ELR (cell line): Measurements from ENCODE around the gene UBE2D4.
"Not testable (repeated sequence)": the region's sequence is repeated elsewhere in the genome, so short reads cannot be mapped to it uniquely, and the experiment has no call there.

Experiments
- DNase-seq: peaks from one replicate; pipeline ENCODE4 v3.0.0-alpha.2; 2015; ENCODE audit warnings: low read depth

The UBE2D4 gene

DNA sequence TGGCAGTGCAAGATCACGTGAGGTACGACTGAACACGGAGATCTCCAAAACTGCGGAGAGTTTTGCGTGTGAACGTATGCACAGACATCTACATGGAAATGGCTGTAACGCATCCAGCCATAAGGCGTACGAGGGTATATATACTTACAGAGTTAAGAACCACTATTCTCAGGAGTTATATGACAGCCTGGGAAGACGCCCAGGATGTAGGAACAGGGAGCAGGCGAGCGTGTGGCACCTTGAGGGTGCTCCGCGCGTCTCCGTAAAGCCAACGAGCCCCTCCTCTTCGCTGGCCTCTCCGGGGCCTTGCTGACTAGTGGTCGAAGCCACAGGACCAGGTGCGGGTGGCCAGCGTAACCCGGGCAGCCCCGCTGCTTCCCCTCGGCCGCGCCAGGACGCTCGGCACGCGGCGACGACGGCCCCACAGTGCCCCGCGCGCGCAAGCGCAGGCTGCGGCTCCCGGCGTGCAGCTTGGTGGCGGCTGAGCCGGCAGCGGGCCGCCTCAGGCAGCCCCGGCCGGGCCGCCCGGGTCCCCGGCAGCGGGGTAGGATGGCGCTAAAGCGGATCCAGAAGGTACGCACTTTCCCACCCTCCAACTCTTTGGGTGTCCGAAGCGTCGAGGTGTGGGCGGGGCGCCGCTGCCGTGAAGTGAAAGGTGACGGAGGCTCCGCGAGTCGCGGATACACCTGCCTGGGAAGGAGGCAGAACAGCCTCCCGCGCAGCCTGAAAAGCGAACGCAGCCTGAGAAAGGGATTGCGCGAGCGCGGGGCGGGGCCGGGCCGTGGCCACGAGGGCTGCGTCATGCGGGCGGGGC, at the start of gene UBE2D4:
Gene UBE2D4 (plus strand): TSS at position 453 of the 814 bp plus-strand sequence. CDS start 97 bp downstream, at position 550.
- peak; percentile 86 for DNase-seq

DNA sequence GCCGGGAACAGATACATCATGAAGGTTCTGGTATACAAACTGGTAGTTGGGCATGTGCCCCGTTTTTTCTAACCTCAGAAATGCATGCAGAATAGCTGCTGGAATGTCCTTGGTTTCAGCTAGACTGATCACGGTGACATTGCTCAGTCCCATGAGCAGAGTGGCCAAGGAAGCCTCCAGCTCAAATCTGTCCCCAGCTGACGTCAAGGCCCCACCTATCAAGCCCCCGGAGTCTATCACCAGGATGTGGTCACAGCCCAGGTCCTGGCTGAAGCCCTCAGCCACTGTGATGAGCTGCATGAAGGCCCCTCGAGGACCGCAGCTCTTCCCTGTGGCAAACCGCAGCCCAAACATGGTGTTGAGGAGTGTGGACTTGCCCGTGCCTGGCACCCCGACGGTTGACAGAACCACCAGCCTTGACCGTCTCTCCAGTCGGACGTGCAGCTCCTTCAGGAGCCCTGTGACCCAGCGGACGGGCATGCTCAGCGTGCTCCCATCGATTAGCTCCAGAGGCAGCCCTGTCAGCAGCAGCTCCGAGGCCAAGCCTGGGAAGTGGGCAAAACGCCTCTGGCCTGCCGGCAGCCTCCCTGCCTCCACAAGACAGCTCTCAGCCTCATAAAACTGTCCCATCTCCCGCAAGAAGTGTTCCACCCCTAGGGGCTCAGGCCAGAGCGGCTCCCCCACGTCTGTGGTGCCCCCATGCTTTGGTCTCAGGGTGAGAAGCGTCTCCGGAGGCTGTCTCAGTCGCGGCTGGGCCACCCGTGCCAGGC, 49.1 kb upstream of the UBE2D4 start:
- no peak for DNase-seq

DNA sequence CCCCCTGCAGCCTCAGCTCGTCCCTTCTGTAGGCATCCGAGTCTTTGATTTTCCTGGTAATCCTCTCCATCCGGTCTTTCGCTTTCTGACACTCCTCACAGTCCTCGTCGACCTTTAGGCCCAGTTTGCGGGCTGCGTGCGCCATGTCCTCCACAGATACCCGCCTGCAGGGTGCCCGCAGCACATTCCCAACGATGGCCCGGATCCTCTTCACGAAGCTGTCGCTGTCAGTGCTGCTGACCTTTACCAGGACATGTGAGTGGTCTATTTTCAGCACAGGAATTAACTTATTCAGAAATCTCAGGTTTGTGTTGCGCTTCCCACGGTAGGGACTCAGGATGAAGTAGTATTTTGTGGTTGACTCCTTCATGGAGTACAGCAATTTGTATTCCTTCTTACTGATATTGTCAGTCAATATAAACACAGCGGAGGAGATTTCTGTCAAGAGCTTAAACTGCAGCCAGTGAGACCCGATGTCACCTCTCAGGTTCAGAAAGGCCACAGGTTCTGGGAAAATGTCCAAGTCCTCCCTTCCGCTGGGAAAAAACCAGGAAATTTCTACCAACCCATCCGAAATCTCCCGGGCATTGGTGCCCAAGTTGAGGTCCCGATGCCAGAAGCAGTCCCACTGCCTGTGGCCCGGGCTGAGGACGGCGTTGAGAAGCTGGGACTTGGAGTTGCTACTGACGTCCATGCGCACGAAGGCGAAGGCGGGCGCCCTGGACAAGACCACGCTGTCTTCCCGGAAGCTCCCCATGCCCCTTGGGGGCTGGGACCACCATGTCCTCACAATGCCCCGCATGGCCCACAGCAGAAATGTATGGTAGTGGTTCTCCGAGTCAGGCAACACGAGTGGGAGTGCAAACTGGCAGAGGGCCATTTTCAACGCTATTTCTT, 48.0 kb upstream of the UBE2D4 start:
- no peak for DNase-seq

DNA sequence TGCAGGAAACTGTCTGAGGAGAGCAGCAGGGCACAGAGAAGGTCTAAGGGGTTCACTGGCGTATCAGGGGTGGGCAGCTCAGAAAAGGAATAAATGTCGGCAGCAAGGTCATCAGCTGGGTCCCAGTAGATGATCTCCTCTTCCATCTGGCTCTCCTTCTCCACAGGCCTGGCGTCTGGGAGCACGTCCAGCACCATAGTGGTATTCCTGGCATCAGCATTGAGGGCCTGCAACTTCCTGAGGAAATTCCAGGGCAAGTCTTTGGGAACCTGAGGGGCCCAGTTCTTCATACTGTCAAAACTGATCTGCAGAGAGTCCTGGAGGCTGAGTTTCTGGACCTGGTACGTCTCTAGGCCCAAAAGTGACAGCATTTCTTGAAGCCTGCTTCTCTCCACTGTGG, 47.4 kb upstream of the UBE2D4 start:
- DNase-seq = no peak

DNA sequence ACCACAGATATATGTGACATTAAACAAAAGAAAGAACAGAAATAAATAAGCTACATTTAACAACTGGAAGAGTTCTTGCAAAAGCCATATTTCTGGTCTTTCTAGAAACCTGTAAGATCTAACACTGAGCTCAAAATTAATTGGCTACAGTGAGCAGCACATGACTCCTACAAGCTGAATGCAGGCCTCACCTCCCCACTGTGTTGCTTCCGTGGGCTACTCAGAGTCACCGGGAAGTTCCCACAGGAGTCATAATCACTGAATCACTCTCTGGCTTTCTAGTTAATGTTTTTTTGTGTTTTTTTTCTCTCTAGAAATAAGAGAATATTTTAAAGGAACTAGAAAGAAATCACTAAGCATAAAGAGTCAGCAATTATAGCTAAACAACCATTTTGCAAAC, 46.8 kb upstream of the UBE2D4 start:
- DNase-seq = peak; percentile 94

DNA sequence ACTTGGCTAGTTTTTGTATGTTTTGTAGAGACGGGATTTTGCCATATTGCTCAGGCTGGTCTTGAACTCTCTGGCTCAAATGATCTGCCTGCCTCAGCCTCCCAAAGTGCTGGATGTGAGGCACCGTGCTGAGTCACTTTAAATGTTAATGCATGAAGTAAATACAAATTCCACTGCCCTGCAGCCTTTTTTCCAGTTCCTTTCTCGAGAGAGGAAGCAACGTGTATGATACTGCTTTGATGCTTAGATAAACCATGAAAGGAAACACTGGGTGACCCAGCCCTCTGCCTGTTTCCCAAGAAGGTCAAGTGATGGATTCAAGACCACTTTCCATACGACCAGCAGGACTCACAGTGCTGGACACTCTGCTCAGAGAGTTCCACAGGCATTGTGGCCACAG, 45.6 kb upstream of the UBE2D4 start:
- DNase-seq = peak; percentile 95

DNA sequence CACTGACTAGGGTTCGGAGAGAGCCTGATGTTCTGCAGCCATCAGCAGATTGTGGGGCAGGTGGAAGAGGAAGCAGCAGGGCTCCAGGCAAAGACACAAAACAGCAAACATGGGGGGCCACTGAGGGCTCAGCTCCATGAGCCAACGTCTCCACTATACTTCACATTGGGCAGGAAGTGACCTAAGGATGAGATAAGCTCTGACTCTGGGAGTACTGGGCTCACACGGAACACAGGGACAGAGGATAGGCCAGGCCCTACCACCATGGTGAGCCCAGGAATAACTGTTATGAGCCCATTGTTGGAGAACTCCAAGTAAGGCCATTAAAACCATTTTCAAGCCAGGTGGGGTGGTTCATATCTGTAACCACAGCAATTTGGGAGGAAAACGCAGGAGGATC, 42.0 kb upstream of the UBE2D4 start:
- peak; percentile 82 for DNase-seq

DNA sequence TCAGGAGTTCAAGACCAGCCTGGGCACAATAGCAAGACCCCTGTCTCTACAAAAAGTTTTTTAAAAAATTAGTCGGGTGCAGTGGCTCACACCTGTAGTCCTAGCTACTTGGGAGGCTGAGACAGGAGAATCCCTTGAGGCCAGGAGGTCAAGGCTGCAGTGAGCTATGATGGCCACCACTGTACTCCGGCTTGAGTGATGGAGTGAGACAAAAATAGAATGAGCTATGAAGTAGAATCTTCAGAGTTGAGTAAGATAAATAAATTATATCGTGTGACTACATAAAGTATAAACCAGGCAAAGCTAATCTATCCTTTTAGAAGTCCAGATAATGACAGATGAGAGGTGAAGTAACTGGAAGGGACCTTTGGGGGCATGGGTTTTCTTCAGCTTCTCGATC, 41.6 kb upstream of the UBE2D4 start:
- no peak for DNase-seq

DNA sequence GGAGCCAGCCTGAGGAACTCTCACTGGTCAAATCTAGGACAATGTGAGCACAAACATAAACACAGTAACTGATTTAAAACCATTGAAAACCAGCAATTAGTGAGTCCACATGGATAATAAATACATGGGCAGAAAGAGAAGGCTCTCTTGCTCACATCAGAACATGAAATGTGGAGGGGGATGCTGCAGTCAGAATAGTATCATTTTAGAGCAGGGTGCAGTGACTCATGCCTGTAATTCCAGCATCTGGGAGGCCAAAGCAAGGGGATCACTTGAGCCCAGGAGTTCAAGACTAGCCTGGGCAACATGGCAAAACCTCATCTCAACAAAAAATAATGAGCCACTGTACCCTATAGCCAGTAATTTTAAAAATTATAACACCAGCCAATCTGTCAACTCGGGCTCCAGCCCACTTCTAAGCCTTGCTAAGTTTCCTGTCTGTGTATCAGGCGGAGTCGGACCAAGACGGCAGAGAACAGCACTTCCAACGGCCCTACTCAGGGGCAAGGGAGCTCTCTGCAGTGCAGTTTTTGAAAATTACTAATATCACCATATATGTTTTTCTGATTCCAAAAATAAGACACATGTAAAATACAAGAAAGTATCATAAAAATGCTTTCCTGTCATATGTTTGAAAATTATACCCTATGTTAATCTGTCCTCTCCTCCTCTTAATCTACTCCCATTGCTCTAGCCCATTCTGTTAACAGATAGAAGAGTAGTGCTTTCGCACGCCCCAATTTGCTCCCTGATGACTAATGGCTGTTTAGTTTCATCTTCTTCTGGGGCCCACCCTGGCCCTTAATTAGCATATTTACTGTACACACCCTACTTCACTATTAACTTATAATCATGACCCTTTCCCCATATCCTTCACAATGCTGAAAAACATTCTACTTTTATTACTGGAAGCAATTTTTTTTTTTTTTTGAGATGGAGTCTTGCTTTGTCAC, 37.0 kb upstream of the UBE2D4 start:
- DNase-seq = peak; percentile 53

DNA sequence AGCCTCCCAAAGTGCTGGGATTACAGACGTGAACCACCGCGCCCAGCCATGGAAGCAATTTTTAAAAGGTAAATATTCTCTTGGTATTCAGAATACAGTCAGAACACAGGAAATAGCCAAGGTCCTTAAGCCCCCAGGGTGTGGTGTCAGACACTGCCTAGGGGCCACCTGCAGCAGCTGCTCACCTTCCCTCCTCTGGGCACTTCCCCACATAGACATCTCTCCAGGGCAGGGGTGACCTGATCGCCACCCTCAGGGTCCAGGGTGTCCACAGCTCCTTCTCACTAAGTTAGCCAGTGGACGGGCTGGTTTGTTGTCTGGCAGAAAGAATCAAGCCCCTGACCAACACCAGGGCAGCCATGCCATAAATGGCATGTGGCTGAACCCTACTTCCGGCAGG, 35.8 kb upstream of the UBE2D4 start:
- DNase-seq = no peak

DNA sequence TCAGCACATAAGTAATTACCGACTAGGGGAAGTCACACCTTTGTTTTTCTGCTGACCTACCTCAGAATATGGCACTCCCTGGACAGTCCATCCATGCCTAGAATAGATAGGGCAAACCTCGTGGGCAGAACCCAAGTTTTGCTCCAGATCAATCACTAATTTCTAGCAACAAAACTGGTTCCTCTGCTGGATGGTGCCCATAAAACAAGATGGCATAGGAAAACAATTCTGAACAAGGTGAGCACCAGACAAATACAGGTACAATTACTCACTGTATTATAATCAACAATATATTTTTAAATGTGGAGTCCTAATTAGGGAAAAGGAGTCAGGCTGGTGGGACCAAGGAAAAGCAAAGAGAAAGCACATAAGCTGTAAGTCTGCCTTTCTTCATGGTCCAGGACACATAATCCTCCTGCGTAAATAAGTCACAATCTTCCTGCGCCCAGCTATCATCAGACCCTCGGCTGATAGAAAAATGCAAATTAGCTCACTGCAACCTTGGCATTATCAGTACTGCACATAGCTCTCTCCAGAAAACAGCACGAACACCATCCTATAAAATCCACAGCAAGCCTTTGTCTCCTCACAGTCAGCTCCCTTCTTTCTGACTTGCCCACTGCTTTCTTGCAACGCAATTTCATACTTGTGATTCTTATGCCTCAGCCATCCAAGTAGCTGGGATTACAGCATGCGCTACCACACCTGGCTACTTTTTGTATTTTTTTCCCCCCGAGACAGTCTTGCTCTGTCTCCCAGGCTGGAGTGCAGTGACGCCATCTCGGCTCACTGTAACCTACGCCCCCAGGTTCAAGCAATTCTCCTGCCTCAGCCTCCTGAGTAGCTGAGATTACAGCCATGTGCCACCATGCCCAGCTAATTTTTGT, 34.9 kb upstream of the UBE2D4 start:
- DNase-seq = no peak

DNA sequence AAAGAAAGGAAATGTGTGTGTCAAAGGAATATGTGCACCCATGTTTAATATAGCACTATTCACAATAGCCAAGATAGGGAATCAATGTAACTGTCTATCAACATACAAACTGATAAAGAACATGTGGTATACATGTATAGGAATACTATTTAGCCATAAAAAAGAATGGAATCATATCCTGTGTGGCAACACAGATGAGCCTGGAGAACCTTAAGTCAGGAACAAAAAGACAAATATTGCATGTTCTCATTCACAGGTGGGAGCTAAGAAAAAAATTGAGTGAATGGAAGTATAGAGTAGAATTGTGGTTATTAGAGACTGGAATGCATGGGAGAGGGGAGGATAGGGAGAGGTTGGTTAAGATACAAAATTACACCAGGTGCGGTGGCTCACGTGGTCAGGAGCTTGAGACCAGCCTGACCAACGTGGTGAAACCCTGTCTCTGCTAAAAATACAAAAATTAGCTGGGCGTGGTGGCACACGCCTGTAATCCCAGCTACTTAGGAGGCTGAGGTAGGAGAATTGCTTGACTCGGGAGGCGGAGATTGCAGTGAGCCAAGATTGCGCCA, 30.3 kb upstream of the UBE2D4 start:
- DNase-seq = no peak

DNA sequence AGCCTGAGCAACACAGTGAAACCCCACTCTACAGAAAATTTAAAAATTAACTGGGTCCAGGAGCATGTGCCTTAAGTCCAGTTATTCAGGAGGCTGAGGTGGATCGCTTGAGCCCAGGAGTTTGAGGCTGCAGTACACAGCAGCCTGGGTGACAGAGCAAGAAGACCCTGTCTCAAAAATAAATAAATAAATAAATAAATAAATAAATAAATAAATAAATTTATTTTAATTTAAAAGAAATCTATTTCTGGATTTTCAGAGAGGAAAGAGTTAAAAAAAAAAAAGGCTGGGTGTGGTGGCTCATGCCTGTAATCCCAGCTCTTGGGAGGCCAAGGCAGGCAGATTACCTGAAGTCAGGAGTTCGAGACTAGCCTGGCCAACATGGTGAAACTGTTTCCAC, 27.7 kb upstream of the UBE2D4 start:
- not testable (repeated sequence) for DNase-seq

DNA sequence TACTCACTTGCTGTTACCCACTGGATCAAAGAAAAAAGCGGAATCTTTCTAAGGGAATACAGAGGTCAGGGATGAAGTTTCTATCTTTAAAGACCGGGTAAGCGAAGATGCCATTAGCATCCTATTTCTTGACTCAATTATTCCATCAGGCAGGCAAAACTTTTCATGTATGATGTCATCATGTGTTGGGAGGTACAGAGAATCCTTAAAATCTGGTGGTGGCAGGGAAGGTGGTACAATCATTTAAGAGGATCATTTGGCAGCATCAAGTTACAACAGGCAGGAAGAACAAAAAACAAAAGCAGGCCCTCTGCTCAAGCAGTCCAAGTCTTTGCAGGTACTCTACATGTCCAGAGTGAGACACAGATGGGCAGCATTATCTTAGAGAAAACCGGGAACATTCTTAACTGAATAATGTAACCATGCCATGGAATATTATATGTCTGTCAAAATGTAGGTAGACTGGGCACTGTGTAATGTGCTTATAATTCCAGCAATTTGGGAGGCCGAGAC, 23.6 kb upstream of the UBE2D4 start:
- DNase-seq = no peak

DNA sequence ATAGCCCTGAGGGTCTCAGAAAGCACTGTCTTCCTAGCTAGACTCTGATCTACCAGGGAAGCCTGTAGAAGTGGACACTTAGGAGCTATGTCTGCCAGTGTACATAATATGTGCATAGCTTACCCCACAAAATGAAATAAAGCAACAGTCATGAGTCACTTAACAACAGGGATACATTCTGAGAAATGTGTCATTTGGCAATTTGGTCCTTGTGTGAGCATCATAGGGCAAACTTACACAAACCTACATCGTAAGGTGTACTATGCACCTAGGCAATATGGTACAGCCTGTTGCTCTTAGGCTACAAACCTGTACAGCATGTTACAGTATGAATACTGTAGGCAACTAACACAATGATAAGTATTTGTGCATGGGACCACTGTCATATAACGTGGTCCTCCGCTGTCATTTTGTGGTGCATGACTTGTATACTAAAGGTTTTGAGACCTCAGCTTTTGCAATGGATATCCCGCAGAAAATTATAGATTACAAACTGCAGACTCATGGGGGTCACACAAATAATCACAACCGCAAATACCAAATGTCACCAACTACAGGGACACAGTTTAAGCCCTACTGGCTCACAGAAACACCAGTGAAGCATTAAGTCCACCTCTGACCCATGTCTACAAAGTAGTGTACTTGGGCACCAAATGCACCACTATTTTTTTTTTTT, 21.6 kb upstream of the UBE2D4 start:
- peak; percentile 72 for DNase-seq

DNA sequence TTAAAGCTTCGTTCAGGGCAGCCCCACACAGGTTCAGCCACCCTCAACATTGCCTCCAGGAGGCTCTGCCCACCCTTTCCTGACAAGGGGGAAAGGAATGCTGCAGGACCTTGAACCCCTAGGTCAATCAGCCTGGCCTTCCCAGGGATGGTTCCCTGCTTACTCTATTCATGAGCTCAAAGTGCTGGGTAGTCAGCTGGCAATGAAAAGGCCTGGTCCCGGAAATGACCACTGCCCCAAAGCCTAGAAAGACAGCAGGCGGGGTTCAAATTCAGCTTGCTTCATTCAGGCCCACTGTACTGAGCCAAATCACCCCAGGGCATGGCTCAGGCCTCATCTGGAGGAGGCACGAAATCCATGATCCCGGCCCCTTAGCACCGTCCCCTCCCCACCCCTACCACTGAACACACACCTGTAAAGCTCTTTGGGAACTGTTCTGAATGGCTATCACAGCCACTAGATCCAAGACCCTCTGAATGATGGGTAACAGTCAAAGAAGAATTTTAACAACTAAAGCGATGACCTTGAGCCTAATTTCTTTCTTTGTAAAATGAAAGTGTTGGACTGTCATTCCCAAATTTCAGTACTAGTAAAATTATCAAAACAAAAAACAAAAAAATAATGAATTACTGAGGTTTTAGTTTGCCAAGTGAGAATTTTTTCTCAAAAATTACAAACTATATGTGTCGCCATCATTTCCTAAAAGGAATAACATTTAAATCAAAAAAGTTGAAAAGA, 20.9 kb upstream of the UBE2D4 start:
- DNase-seq = peak; percentile 88

DNA sequence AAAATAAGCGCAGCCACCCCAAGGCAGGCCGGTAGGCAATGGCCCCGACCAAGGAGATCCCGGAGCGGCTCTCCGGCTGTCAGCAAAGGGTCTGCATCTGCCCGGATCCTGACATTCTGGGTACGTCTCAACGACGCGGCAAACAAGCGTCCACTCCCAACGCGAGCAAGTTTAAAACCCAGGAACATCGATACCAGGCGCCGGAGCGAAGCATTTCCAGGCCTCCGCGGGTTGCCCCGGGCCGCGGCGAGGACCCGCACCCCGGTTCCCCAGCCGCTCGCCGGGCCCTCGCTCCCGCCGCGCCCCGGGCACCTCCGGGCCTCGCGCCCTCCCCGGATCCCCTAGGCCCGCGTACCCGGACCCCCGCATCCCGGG, 20.3 kb upstream of the UBE2D4 start:
- DNase-seq = peak; percentile 56

DNA sequence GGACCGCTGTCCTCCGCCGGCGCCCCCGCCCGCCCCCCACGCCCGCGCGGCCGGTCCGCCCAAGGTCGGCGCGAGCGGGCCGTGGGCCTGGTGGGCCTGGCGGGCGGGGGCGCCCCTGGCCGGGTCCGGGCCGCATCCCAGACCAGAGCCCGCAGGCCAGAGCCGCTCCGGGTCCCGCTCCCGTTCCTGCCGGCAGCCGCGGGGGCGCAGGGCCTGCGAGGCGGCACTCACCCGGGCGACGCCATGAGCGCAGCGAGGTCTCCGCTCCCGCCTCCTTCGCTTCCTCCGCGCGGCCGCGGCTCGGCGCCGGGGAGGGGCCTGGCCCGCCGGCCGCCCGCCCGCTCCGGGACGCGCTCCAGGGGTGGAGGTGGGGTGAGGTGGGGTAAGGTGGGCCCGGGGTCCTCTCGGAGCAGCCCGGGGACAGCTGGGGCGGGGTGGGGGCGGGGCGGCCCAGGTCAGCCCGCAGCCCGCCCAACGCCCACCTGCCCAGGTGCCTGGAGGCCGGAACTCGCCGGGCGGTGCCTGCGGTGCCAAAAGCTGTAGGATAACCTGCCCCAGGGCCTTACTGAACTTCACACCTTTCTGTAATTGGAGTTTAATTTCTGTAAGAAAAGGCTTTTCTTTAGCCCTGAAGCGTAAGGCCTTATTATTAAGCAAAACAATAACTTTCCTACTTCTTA, 19.8 kb upstream of the UBE2D4 start, which contains the start of gene URGCP:
Gene URGCP (minus strand): TSS at position 266 of the 680 bp plus-strand sequence. CDS start 21 bp downstream, at position 245.
- DNase-seq = peak; percentile 65
